H1 (cell line): ENCODE results near the gene FKBP1B. TPM values are rescaled to one million over a fixed set of nuclear protein-coding genes. Genes with fewer than 3 reads are reported as not detected.

Experiments
- CTCF ChIA-PET: fragments of 300-600 bp; sonication (Branson Sonifier 250); formaldehyde crosslinking; loops from one replicate; lab custom pipeline; 2021; ENCODE audit not compliant: partially characterized antibody; lab: Charles Lee
- POLR2A ChIA-PET: fragments of 300-600 bp; sonication (Branson Sonifier 250); formaldehyde crosslinking; loops from one replicate; lab custom pipeline; 2021; ENCODE audit warnings: inconsistent platforms; ENCODE audit not compliant: partially characterized antibody; lab: Charles Lee
- DNase-seq, 2 experiments: peaks; one replicate each; pipeline versions ENCODE4 v3.0.0 to v3.0.0-alpha.2; 2010 to 2022; ENCODE audit warnings: low spot score in 2 of 2, low read depth in 1 of 2, mixed read lengths in 1 of 2
- FAIRE-seq: peaks from 2 replicates; lab custom pipeline; 2011; peaks lifted over from hg19 to GRCh38; lab: Jason Lieb, UNC
- H2AFZ ChIP-seq: 2 replicates; pipeline ENCODE4 v1.8.1; 2012; ENCODE audit warnings: low read length, inconsistent platforms
- H2AK5ac ChIP-seq: 2 replicates; pipeline ENCODE4 v1.6.1; 2013; ENCODE audit warnings: low read depth, low read length
- H2BK120ac ChIP-seq: replicated peaks from 2 replicates; pipeline ENCODE3; 2013; ENCODE audit warnings: low read depth, low read length, inconsistent platforms
- H2BK12ac ChIP-seq: 2 replicates; pipeline ENCODE4 v1.6.1; 2013; ENCODE audit warnings: low read depth, low read length
- H2BK15ac ChIP-seq: 2 replicates; pipeline ENCODE4 v1.6.1; 2013; ENCODE audit warnings: low read length
- H2BK20ac ChIP-seq: 2 replicates; pipeline ENCODE4 v1.6.1; 2013; ENCODE audit warnings: low read length
- H2BK5ac ChIP-seq: 2 replicates; pipeline ENCODE4 v1.6.1; 2013; ENCODE audit warnings: low read depth, low read length
- H3K14ac ChIP-seq: 2 replicates; pipeline ENCODE4 v1.6.1; 2013; ENCODE audit warnings: inconsistent platforms; ENCODE audit not compliant: insufficient read length
- H3K18ac ChIP-seq: 2 replicates; pipeline ENCODE4 v1.6.1; 2013; ENCODE audit warnings: low read length; ENCODE audit errors: extremely low read depth
- H3K23ac ChIP-seq: 2 replicates; pipeline ENCODE4 v1.6.1; 2013; ENCODE audit warnings: inconsistent platforms; ENCODE audit not compliant: insufficient read length
- H3K23me2 ChIP-seq: 2 replicates; pipeline ENCODE4 v1.6.1; 2013; ENCODE audit warnings: low read depth, low read length
- H3K27ac ChIP-seq: 2 replicates; pipeline ENCODE4 v1.6.1; 2011; ENCODE audit warnings: low read depth, low read length, inconsistent platforms
- H3K27me3 ChIP-seq, 4 experiments: replicated peaks in 1 of 4; 1 replicate in 1 of 4; 2 replicates in 3 of 4; pipeline versions ENCODE4 v1.6.1 to v1.8.1; 2011 to 2013; ENCODE audit warnings: low read length in 3 of 4, mild to moderate bottlenecking in 3 of 4, inconsistent platforms in 2 of 4, mixed read lengths in 2 of 4, moderate library complexity in 1 of 4; ENCODE audit not compliant: control insufficient read depth in 3 of 4, insufficient read depth in 3 of 4; ENCODE audit errors: extremely low read depth in 1 of 4
- H3K36me3 ChIP-seq, 4 experiments: 2 replicates each; pipeline versions ENCODE4 v1.6.1 to v1.8.1; 2011 to 2013; ENCODE audit warnings: mild to moderate bottlenecking in 4 of 4, low read length in 3 of 4, moderate library complexity in 2 of 4, control low read depth in 1 of 4, inconsistent platforms in 1 of 4; ENCODE audit not compliant: insufficient read depth in 4 of 4, control insufficient read depth in 2 of 4
- H3K4ac ChIP-seq: replicated peaks from 2 replicates; pipeline ENCODE3; 2013; ENCODE audit warnings: low read length, low read depth, mixed read lengths, inconsistent platforms; ENCODE audit not compliant: insufficient read length
- H3K4me1 ChIP-seq, 4 experiments: replicated peaks in 1 of 4; 1 replicate in 1 of 4; 2 replicates in 3 of 4; pipeline versions ENCODE4 v1.6.1 to v1.8.1; 2011 to 2013; ENCODE audit warnings: low read length in 3 of 4, inconsistent platforms in 2 of 4, mixed read lengths in 1 of 4; ENCODE audit not compliant: insufficient read depth in 4 of 4, control insufficient read depth in 3 of 4
- H3K4me2 ChIP-seq, 2 experiments: 2 replicates each; pipeline versions ENCODE4 v1.6.1 to v1.8.1; 2011 to 2013; ENCODE audit warnings: low read depth in 2 of 2, low read length in 2 of 2, control low read depth in 1 of 2, inconsistent platforms in 1 of 2, mild to moderate bottlenecking in 1 of 2; ENCODE audit not compliant: insufficient read depth in 1 of 2
- H3K4me3 ChIP-seq, 4 experiments: fragments of 200-600, 300-600 bp in 1 of 4; sonication (generic), shearing (Covaris generic), sonication (Bioruptor Twin) in 1 of 4; 2 replicates each; pipeline versions ENCODE4 v1.5.1 to v1.8.1; 2011 to 2016; ENCODE audit warnings: low read length in 4 of 4, low read depth in 3 of 4, control low read depth in 2 of 4, inconsistent platforms in 2 of 4, mild to moderate bottlenecking in 2 of 4, mixed read lengths in 1 of 4, moderate library complexity in 1 of 4; ENCODE audit not compliant: insufficient read depth in 2 of 4; ENCODE audit errors: extremely low read depth in 1 of 4
- H3K56ac ChIP-seq: replicated peaks from 2 replicates; pipeline ENCODE3; 2013; ENCODE audit warnings: low read depth, mild to moderate bottlenecking, mixed read lengths, low read length, inconsistent platforms; ENCODE audit not compliant: insufficient read length
- H3K79me1 ChIP-seq: 2 replicates; pipeline ENCODE4 v1.6.1; 2013; ENCODE audit warnings: low read depth, low read length, control low read depth
- H3K79me2 ChIP-seq, 2 experiments: 2 replicates each; pipeline versions ENCODE4 v1.6.1 to v1.8.1; 2012 to 2013; ENCODE audit warnings: low read length in 2 of 2, mild to moderate bottlenecking in 2 of 2, inconsistent platforms in 1 of 2; ENCODE audit not compliant: insufficient read depth in 2 of 2, control insufficient read depth in 1 of 2
- H3K9ac ChIP-seq, 4 experiments: replicated peaks in 1 of 4; 1 replicate in 1 of 4; 2 replicates in 3 of 4; pipeline versions ENCODE4 v1.6.1 to v1.8.1; 2011 to 2013; ENCODE audit warnings: low read depth in 3 of 4, low read length in 3 of 4, control low read depth in 2 of 4, mild to moderate bottlenecking in 2 of 4, moderate library complexity in 2 of 4, inconsistent platforms in 1 of 4; ENCODE audit errors: extremely low read depth in 1 of 4
- H3K9me3 ChIP-seq, 2 experiments: 2 replicates each; pipeline versions ENCODE4 v1.6.1 to v1.8.1; 2012 to 2013; ENCODE audit warnings: mild to moderate bottlenecking in 2 of 2, moderate library complexity in 2 of 2, control low read depth in 1 of 2, inconsistent platforms in 1 of 2, low read depth in 1 of 2, low read length in 1 of 2, mixed read lengths in 1 of 2; ENCODE audit not compliant: insufficient read depth in 2 of 2
- H4K20me1 ChIP-seq, 2 experiments: replicated peaks in 1 of 2; 2 replicates each; pipeline versions ENCODE3 to v1.8.1; 2011 to 2013; ENCODE audit warnings: inconsistent platforms in 2 of 2, low read length in 2 of 2, mild to moderate bottlenecking in 1 of 2; ENCODE audit not compliant: insufficient read depth in 2 of 2, control insufficient read depth in 1 of 2
- H4K5ac ChIP-seq: 2 replicates; pipeline ENCODE4 v1.6.1; 2013; ENCODE audit warnings: low read length, low read depth, mixed read lengths, inconsistent platforms; ENCODE audit not compliant: insufficient read length
- H4K8ac ChIP-seq: 2 replicates; pipeline ENCODE4 v1.8.0; 2013; ENCODE audit warnings: mild to moderate bottlenecking, moderate library complexity, low read length, inconsistent platforms; ENCODE audit not compliant: insufficient read depth; ENCODE audit errors: extremely low read depth
- H4K91ac ChIP-seq: replicated peaks from 2 replicates; pipeline ENCODE3; 2013; ENCODE audit warnings: low read length, mixed read lengths, inconsistent platforms; ENCODE audit not compliant: insufficient read length
- HDAC2 ChIP-seq, 2 experiments: fragments of 300-600 bp in 1 of 2; sonication (generic) in 1 of 2; IDR thresholded peaks; 2 replicates each; pipeline ENCODE4 v1.6.1; 2011 to 2012; ENCODE audit warnings: low read depth in 2 of 2, low read length in 2 of 2, mild to moderate bottlenecking in 2 of 2, moderate library complexity in 2 of 2, borderline replicate concordance in 1 of 2, inconsistent platforms in 1 of 2
- SIRT6 ChIP-seq: IDR thresholded peaks from one replicate; pipeline ENCODE4 v1.7.1; 2012; ENCODE audit warnings: low read length, inconsistent platforms
- SP1 ChIP-seq: IDR thresholded peaks from 2 replicates; pipeline ENCODE4 v1.6.1; 2011; ENCODE audit warnings: low read depth, low read length
- WGBS, 2 experiments: shearing (Covaris generic) in 1 of 2; methylation state at CpG; one replicate each; pipeline versions ENCODE4 v1.1.6 to v1.1.7; 2013 to 2015; ENCODE audit warnings: low lambda C conversion rate in 2 of 2, mixed read lengths in 2 of 2, inconsistent platforms in 1 of 2, low coverage in 1 of 2, missing lambda C conversion rate in 1 of 2; ENCODE audit not compliant: insufficient replicate concordance in 2 of 2, insufficient coverage in 1 of 2, insufficient read length in 1 of 2; ENCODE audit errors: extremely low coverage in 1 of 2, missing lambda C conversion rate in 1 of 2; 5-methylcytosine and 5-hydroxymethylcytosine counted together
- polyA plus RNA-seq, 7 experiments: library from polyadenylated mRNA; depleted of rRNA in 3 of 7; stranded (reverse) in 5 of 7; unstranded in 2 of 7; fragments of >200 nt in 5 of 7; fragments of 200-250 nt in 2 of 7; gene quantifications; 1 replicate in 5 of 7; 2 replicates in 1 of 7; 4 replicates in 1 of 7; pipeline versions ENCODE4 v1.2.1 to v1.2.3, GENCODE V29; 2011 to 2013; ENCODE audit warnings: missing spikeins in 2 of 7, mixed read lengths in 2 of 7
- total RNA-seq: library from RNA; stranded (reverse); fragmentation: NEBNext Ultra II Directional; extraction: Animal tissue kit (Norgen Biotek cat#: 25700); gene quantifications from 2 replicates; pipeline ENCODE4 v1.2.1, GENCODE V29; 2021

FKBP1B gene
- total and polyA plus RNA-seq, 2 of the 8 experiments (the other 6 are each of a cell fraction or from before 2014, with no cell fraction given), result 50.8 to 151 TPM

DNA sequence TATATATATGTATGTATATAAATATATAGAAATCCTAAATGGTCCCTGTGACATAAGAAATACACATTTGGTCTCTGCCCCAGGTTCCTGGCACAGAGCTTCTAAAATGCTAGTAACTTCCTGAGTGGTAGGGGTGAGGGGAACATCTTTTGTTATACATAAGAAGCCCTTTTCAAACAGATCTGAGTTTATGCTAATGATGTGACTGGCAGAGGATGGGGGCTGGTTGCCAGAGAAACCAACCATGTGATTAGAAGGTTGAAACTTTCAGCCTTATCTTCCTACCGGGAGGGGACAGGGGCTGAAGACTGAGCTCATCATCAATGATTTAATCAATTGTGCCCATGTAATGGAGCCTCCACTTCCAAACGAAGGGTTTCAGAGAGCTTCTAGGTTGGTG, 23.3 kb upstream of the FKBP1B start:
- CTCF ChIA-PET, result interaction anchor here (0.6 to 2.2 kb wide), 11 partner anchors 10 to 353 kb away, joined by 3 to 18 read pairs (median 3); partner anchors contain the start of genes MFSD2B and TP53I3
- Histone ChIP-seq H3K23ac (no peak overlapping the region), H3K9me3 (no peaks in the 10 kb centered on the region), H3K27ac (peak overlapping the region; percentile 82; the same call in 1 of the 2 replicates), H2BK5ac (peak overlapping the region; percentile 64; the same call in 1 of the 2 replicates), H3K36me3 (peaks cover 16 to 40% (median 20%) of the 10 kb centered on the region in 4 experiments; a peak in 7 of 8 replicates), H3K9ac (no peak overlapping the region), H4K8ac (no peak overlapping the region), H3K4me1 (peaks cover 12 to 28% (median 20%) of the 10 kb centered on the region in 4 experiments), H3K4ac (no peak overlapping the region), H3K79me1 (peaks cover 6% of the 10 kb centered on the region; the same call in 1 of the 2 replicates), H2BK12ac (peak overlapping the region; percentile 32; the same call in 1 of the 2 replicates), H4K20me1 (no peaks in the 10 kb centered on the region), H2AK5ac (no peak overlapping the region), H3K14ac (no peak overlapping the region), H2AFZ (no peak overlapping the region), H3K23me2 (no peaks in the 10 kb centered on the region), H4K91ac (no peak overlapping the region), H3K4me3 (peak overlapping the region in 2 of 4 experiments; percentile 5 to 44; a peak in 2 of 8 replicates), H3K56ac (no peak overlapping the region), H3K27me3 (no peaks in the 10 kb centered on the region), H3K4me2 (peak overlapping the region; percentile 44 to 57), H2BK15ac (no peak overlapping the region), H2BK20ac (no peak overlapping the region), H4K5ac (peak overlapping the region; percentile 91), H3K18ac (peak overlapping the region; percentile 39; the same call in 1 of the 2 replicates), H3K79me2 (peaks cover 0 to 8% of the 10 kb centered on the region in 2 experiments; a peak in 1 of 4 replicates), H2BK120ac (no peak overlapping the region)
- no peak for DNase-seq
- TF ChIP-seq SIRT6, result no peak
- TF ChIP-seq SP1, result peak; percentile 28; the same call in 1 of the 2 replicates
- TF ChIP-seq HDAC2 (IDR thresholded peaks at IDR 0.05; ENCODE audit: borderline replicate concordance in 1 of 2, low read depth in 2 of 2, low read length in 2 of 2), result no peak
- 13% methylated on average over 2 of the region's 2 CpGs; no CpG with 5 or more reads in 1 of the 2 experiments for WGBS, 2 experiments
- POLR2A ChIA-PET, result interaction anchor here (0.6 to 3.4 kb wide), 15 partner anchors 11 to 1287 kb away, joined by 3 to 18 read pairs (median 5); partner anchors contain the start of genes MFSD2B, SF3B6, TP53I3 and UBXN2A
- FAIRE-seq, result peak; percentile 80
